ENCODE results near the gene SLITRK1. TPM values are rescaled to one million over a fixed set of nuclear protein-coding genes. Genes with fewer than 3 reads are reported as not detected.

Gene SLITRK1
- polyA plus RNA-seq, 1 experiment: 0.04 TPM

DNA sequence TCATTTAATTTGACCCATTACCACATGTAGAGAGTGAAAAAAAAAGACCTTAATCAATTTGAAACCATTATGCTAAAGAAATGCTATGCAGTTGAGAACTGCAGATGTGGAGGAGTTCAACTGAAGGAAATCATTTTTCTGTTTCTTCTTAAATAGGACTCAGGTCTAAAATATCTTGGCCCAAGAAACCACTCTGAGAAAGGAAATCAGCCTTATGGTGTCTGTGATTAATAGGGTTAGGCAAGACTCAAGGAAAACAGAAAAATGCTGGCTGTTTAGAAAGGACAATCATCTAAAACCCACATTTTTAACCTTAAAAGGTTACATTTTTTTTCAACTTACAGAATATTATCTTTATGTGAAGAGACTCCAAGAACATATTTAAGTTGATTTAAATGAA lies 1.9 kb upstream of the SLITRK1 start:
- TF ChIP-seq, protein P1, sequence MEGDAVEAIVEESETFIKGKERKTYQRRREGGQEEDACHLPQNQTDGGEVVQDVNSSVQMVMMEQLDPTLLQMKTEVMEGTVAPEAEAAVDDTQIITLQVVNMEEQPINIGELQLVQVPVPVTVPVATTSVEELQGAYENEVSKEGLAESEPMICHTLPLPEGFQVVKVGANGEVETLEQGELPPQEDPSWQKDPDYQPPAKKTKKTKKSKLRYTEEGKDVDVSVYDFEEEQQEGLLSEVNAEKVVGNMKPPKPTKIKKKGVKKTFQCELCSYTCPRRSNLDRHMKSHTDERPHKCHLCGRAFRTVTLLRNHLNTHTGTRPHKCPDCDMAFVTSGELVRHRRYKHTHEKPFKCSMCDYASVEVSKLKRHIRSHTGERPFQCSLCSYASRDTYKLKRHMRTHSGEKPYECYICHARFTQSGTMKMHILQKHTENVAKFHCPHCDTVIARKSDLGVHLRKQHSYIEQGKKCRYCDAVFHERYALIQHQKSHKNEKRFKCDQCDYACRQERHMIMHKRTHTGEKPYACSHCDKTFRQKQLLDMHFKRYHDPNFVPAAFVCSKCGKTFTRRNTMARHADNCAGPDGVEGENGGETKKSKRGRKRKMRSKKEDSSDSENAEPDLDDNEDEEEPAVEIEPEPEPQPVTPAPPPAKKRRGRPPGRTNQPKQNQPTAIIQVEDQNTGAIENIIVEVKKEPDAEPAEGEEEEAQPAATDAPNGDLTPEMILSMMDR (IDR thresholded peaks at IDR 0.05; ENCODE audit: low read depth, low read length): no peak
- no peak for DNase-seq (ENCODE audit: low read depth, low spot score)
- CTCF ChIA-PET: no interaction called here

DNA sequence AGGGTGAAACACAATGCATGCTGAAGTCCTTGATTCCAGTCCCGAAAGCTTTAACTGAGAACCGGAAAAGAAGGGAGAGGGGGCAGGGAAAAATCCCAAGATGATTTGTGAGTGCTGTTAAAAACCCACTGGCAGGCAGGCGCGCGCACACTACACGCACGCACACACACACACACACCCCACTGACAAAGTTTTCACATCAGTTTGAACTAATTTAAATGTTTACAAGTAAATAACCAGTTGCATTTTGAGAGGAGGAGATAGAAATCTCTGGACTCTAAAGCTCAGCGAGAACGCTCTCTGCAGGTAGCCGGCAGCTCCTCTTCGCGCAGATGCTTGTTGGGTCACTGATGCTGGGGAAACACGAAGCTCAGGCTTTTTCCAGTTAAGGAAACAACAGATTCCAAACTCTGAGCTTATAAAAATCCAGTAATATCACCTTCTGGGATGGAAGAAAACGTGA lies 818 bp upstream of the SLITRK1 start:
- Histone ChIP-seq H3K27me3 (ENCODE audit: control insufficient read depth, insufficient read depth, low read length) (peaks cover 29% of the 10 kb centered on the region), H3K9me3 (ENCODE audit: control insufficient read depth, insufficient read depth, low read length) (no peaks in the 10 kb centered on the region; the same call in 1 of the 2 replicates), H3K4me3 (ENCODE audit: low read depth, low read length) (no peak overlapping the region), H3K27ac (ENCODE audit: low read depth, low read length) (no peak overlapping the region)
- ChIA-PET POLR2A (no interaction called here), CTCF (no interaction called here)
- TF ChIP-seq, protein P1 (IDR thresholded peaks at IDR 0.05; ENCODE audit: low read depth, low read length): no peak
- DNase-seq (ENCODE audit: low read depth, low spot score): no peak

More for the DNA sequence above, 1.9 kb upstream of the SLITRK1 start:
- POLR2A ChIA-PET: no interaction called here
- Histone ChIP-seq H3K9me3 (ENCODE audit: control insufficient read depth, insufficient read depth, low read length) (no peaks in the 10 kb centered on the region; the same call in 1 of the 2 replicates), H3K27me3 (ENCODE audit: control insufficient read depth, insufficient read depth, low read length) (peaks cover 26% of the 10 kb centered on the region), H3K27ac (ENCODE audit: low read depth, low read length) (no peak overlapping the region), H3K4me3 (ENCODE audit: low read depth, low read length) (no peak overlapping the region)

DNA sequence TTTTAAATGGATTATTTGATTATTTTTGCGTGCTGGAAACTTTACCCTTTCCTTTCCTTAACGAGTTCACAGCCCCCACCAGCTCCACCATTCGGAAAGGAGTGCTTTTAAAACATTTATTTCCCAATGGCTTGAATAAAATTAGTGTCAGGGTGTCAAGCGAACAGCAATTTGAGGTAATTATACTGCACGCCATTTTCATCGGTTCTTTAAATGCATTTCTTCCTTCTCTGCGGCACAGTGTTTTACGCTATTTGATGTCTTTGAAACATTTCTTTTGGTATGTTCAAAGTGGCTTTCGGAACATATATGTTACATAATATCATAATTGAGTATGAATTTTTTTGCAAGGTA lies 309 bp upstream of the SLITRK1 start:
- peaks cover 29% of the 10 kb centered on the region for H3K27me3 ChIP-seq (ENCODE audit: control insufficient read depth, insufficient read depth, low read length)
- CTCF ChIA-PET: interaction anchor here (0.7 kb wide), 1 partner anchor 1219 kb away, joined by 3 read pairs; no protein-coding TSS in a partner anchor
- no peaks in the 10 kb centered on the region; the same call in 1 of the 2 replicates for H3K9me3 ChIP-seq (ENCODE audit: control insufficient read depth, insufficient read depth, low read length)
- TF ChIP-seq, protein P1 (IDR thresholded peaks at IDR 0.05; ENCODE audit: low read depth, low read length): no peak
- H3K27ac ChIP-seq (ENCODE audit: low read depth, low read length): no peak overlapping the region
- POLR2A ChIA-PET: no interaction called here
- DNase-seq (ENCODE audit: low read depth, low spot score): no peak
- no peak overlapping the region; the same call in 1 of the 2 replicates for H3K4me3 ChIP-seq (ENCODE audit: low read depth, low read length)

DNA sequence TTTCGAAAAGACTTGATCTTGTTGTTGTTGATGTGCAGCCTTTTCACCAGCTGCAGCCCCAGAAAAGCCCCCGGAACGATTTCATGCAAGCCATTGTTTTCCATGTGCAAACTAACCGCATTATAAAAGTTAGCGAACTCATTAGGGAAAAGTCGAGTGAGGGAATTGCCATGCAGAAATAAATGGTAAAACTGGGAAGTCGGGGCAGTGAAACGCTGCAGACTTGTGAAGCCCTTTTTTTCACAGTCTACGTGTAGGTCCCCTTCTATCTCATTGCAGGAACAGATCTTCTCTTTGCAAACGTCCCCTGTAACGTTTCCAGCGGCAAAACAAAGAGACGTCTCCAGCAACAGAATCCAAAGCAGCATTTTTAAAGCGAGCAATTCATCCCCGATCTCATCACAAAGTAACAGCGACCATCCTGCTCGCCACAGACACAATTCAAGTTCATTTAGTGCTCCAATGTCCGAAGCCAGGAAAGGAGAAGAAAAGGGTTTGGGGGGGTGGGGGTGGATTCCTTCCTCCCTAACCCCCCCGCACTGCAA lies 1.1 kb downstream of the SLITRK1 start:
- Histone ChIP-seq H3K27me3 (ENCODE audit: control insufficient read depth, insufficient read depth, low read length) (peaks cover 29% of the 10 kb centered on the region), H3K4me3 (ENCODE audit: low read depth, low read length) (peak overlapping the region; percentile 29), H3K27ac (ENCODE audit: low read depth, low read length) (no peak overlapping the region), H3K9me3 (ENCODE audit: control insufficient read depth, insufficient read depth, low read length) (no peaks in the 10 kb centered on the region; the same call in 1 of the 2 replicates)
- no peak for DNase-seq (ENCODE audit: low read depth, low spot score)
- ChIA-PET CTCF (no interaction called here), POLR2A (no interaction called here)
- TF ChIP-seq, protein P1 (IDR thresholded peaks at IDR 0.05; ENCODE audit: low read depth, low read length): no peak

DNA sequence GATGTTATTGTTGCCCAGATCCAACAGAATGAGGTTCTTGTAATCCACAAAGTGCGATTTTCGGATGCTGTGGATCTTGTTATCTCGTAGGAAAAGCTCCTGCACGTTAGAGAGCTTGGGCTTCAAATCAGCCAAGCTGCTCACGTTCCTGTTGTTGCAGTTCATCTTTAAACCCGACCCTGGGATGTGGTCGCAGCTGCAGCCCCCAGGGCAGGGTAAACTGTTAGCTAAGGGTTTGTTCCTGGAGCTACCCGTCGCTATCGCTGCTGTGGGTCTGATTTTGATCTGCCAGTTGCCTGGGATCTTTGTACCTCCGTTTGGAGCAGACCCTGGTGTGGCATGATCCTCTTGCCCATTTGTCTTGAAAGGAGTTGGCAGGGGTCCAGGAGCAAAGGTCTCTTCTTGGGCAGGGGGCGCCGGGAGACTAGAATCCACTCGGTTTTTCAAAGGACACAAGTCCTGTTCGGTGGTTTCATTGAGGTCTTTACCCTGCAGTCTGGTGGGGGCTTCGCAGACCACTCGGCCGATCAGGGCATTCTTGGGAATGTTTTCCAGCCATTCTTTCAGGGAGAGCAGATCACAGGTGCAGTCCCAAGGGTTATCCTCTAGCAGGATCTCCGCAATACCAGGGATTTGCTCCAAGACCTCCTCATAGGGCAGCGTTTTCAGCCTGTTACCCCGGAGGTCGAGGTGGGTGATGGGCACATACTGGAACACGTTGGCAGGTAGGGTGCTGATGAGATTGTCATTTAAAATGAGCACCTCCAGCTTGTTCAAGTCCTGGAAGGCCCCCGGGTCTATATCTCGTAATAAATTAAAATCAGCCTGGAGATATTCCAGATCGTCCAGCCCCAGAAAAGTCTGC lies 1.8 kb downstream of the SLITRK1 start:
- POLR2A ChIA-PET: no interaction called here
- no peak overlapping the region; the same call in 1 of the 2 replicates for H3K4me3 ChIP-seq (ENCODE audit: low read depth, low read length)
- TF ChIP-seq, protein P1 (IDR thresholded peaks at IDR 0.05; ENCODE audit: low read depth, low read length): no peak

More for the DNA sequence above, 1.8 kb downstream of the SLITRK1 start:
- no peak overlapping the region for H3K27ac ChIP-seq (ENCODE audit: low read depth, low read length)
- H3K9me3 ChIP-seq (ENCODE audit: control insufficient read depth, insufficient read depth, low read length): no peaks in the 10 kb centered on the region; the same call in 1 of the 2 replicates
- peaks cover 29% of the 10 kb centered on the region for H3K27me3 ChIP-seq (ENCODE audit: control insufficient read depth, insufficient read depth, low read length)
- DNase-seq (ENCODE audit: low read depth, low spot score): no peak
- CTCF ChIA-PET: no interaction called here

All from AG04450 (cell line).